Loucy (cell line): Measurements from ENCODE around the gene BARX1.

Source experiments
- H2AFZ ChIP-seq: fragments of 200-600 bp; sonication (generic); 2 replicates; pipeline ENCODE4 v1.6.0; 2016; ENCODE audit warnings: antibody characterized with exemption, mild to moderate bottlenecking, low read length, moderate library complexity
- H3F3A ChIP-seq: fragments of 200-600 bp; 2 replicates; pipeline ENCODE4 v1.6.0; 2016; ENCODE audit warnings: antibody characterized with exemption, low read depth, mild to moderate bottlenecking
- H3K27me3 ChIP-seq: fragments of 200-600 bp; sonication (generic); 2 replicates; pipeline ENCODE4 v1.6.1; 2014; ENCODE audit warnings: low read length, mild to moderate bottlenecking; ENCODE audit not compliant: insufficient read depth, poor library complexity, severe bottlenecking
- H3K36me3 ChIP-seq: fragments of 200-600 bp; sonication (generic); 2 replicates; pipeline ENCODE4 v1.6.1; 2016; ENCODE audit warnings: low read length; ENCODE audit not compliant: insufficient read depth
- H3K4me1 ChIP-seq: fragments of 200-600 bp; sonication (generic); 2 replicates; pipeline ENCODE4 v1.5.1; 2014; ENCODE audit warnings: low read length, mild to moderate bottlenecking; ENCODE audit not compliant: insufficient read depth, poor library complexity, severe bottlenecking
- H3K4me2 ChIP-seq: fragments of 200-600 bp; sonication (generic); 2 replicates; pipeline ENCODE4 v1.6.0; 2014; ENCODE audit warnings: antibody characterized with exemption, low read length, low read depth, mild to moderate bottlenecking; ENCODE audit not compliant: poor library complexity, severe bottlenecking
- H3K4me3 ChIP-seq: fragments of 200-600 bp; sonication (generic); 2 replicates; pipeline ENCODE4 v1.5.1; 2014; ENCODE audit warnings: low read length, mild to moderate bottlenecking, mixed read lengths; ENCODE audit not compliant: poor library complexity, severe bottlenecking
- H3K79me2 ChIP-seq: fragments of 200-600 bp; sonication (generic); 2 replicates; pipeline ENCODE4 v1.6.1; 2014; ENCODE audit warnings: low read length; ENCODE audit not compliant: insufficient read depth
- H3K9ac ChIP-seq: fragments of 200-600 bp; sonication (generic); 2 replicates; pipeline ENCODE4 v1.6.0; 2014; ENCODE audit warnings: mild to moderate bottlenecking, low read depth, low read length, moderate library complexity; ENCODE audit not compliant: poor library complexity, severe bottlenecking
- H3K9me2 ChIP-seq: fragments of 200-600 bp; sonication (generic); replicated peaks from 2 replicates; pipeline ENCODE4 v1.6.1; 2016; ENCODE audit warnings: low read depth, low read length, mixed read lengths
- H3K9me3 ChIP-seq: fragments of 200-600 bp; sonication (generic); 2 replicates; pipeline ENCODE4 v1.6.1; 2014; ENCODE audit warnings: mild to moderate bottlenecking, antibody characterized with exemption, low read length, low read depth; ENCODE audit not compliant: insufficient read depth
- H4K20me1 ChIP-seq: fragments of 200-600 bp; sonication (generic); 2 replicates; pipeline ENCODE4 v1.6.0; 2014; ENCODE audit warnings: antibody characterized with exemption, low read length, mild to moderate bottlenecking; ENCODE audit not compliant: insufficient read depth, poor library complexity, severe bottlenecking
- CTCF ChIP-seq: fragments of 200-600 bp; sonication (generic); conservative IDR thresholded peaks from 2 replicates; pipeline ENCODE4 v1.5.1; 2014; ENCODE audit warnings: mild to moderate bottlenecking, antibody characterized with exemption, low read length
- EZH2phosphoT487 ChIP-seq: fragments of 200-600 bp; IDR thresholded peaks from 2 replicates; pipeline ENCODE4 v1.6.1; 2018; ENCODE audit warnings: antibody characterized with exemption, mild to moderate bottlenecking, moderate library complexity, borderline replicate concordance

The BARX1 gene

GRCh38 chr9:93967020-93967803 is 12.1 kb upstream of the BARX1 start:
- H3K4me1 ChIP-seq = no peaks in the 10 kb centered on the region
- H3K9me3 ChIP-seq = no peaks in the 10 kb centered on the region
- no peaks in the 10 kb centered on the region for H3K79me2 ChIP-seq
- H3K9me2 ChIP-seq = no peaks in the 10 kb centered on the region
- H4K20me1 ChIP-seq = no peaks in the 10 kb centered on the region
- no peak overlapping the region for H3K9ac ChIP-seq
- no peaks in the 10 kb centered on the region for H3K27me3 ChIP-seq
- no peak overlapping the region for H3K4me2 ChIP-seq
- H3K36me3 ChIP-seq = no peaks in the 10 kb centered on the region
- no peaks in the 10 kb centered on the region for H3F3A ChIP-seq
- TF ChIP-seq EZH2phosphoT487 (no peak), CTCF (no peak)
- no peak overlapping the region for H3K4me3 ChIP-seq
- H2AFZ ChIP-seq = no peak overlapping the region

DNA sequence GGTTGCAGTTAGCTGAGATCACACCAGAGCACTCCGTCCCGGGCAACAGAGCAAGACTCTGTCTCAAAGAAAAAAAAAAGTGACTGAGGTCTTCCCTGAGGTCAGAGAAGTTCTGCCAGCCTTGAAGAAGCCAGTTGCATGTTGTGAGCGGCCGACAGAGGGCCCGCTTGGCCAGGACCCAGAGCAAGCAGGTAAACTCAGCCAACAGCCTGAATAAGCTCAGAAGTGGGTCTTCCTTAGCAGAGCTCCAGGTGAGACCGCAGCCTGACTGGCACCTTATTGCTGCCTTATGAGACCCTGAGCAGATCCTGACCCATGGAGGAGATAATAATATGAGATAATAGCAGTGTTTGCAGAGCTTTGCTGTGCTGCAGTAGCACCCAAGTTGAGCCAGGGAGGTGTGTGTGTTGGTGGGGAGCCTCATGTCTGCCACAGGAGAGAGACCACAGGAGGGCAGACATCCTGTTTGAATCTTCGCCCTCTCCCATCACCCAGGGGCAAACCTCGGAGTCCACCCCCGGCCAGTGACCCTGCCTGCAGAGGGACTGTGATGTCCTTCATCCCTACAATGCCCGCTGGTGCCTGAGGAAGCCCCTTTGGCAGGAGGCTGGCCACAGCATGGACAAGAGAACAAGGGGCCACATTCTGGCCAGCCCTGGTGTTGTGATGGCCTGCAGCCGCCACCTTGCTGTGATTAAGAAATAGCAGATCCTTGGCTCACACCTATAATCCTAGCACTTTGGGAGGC is 10.8 kb upstream of the BARX1 start:
- Histone ChIP-seq H2AFZ (no peak overlapping the region), H3K4me3 (no peak overlapping the region), H4K20me1 (no peaks in the 10 kb centered on the region), H3K27me3 (no peaks in the 10 kb centered on the region), H3K9ac (no peak overlapping the region), H3K79me2 (no peaks in the 10 kb centered on the region), H3K36me3 (no peaks in the 10 kb centered on the region), H3K9me3 (no peaks in the 10 kb centered on the region), H3K4me1 (no peaks in the 10 kb centered on the region), H3K9me2 (no peaks in the 10 kb centered on the region), H3K4me2 (no peak overlapping the region), H3F3A (no peaks in the 10 kb centered on the region)
- TF ChIP-seq EZH2phosphoT487 (no peak), CTCF (no peak)

DNA sequence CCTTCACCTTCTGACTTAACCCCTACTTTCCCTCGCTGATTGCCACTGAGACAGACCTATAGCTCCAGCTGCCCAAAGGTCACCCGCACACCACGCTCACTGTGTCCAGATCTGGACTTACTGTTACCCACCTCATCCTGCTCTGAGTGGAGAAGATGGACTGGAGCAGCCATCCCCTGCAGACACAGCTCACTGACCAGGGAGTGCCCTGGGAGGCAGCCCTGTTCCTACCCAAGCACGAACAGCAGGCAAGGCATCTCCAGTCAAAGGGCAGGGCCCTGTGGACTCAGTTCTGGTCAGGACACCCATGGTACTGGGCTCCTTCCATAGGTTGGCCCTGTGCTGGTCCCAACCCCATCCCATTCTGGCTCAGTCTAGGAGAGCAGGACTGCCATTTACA is 9.5 kb upstream of the BARX1 start:
- no peaks in the 10 kb centered on the region for H3K27me3 ChIP-seq
- H3K9me3 ChIP-seq = no peaks in the 10 kb centered on the region
- H3K9me2 ChIP-seq = no peaks in the 10 kb centered on the region
- H3K9ac ChIP-seq = no peak overlapping the region
- H3K79me2 ChIP-seq = no peaks in the 10 kb centered on the region
- H3K4me1 ChIP-seq = no peaks in the 10 kb centered on the region
- no peak overlapping the region for H3K4me2 ChIP-seq
- no peaks in the 10 kb centered on the region for H3K36me3 ChIP-seq
- TF ChIP-seq CTCF (no peak), EZH2phosphoT487 (no peak)
- H2AFZ ChIP-seq = no peak overlapping the region
- H4K20me1 ChIP-seq = no peaks in the 10 kb centered on the region
- H3F3A ChIP-seq = no peaks in the 10 kb centered on the region
- no peak overlapping the region for H3K4me3 ChIP-seq
